ENCODE data around the gene NR6A1.

DNA sequence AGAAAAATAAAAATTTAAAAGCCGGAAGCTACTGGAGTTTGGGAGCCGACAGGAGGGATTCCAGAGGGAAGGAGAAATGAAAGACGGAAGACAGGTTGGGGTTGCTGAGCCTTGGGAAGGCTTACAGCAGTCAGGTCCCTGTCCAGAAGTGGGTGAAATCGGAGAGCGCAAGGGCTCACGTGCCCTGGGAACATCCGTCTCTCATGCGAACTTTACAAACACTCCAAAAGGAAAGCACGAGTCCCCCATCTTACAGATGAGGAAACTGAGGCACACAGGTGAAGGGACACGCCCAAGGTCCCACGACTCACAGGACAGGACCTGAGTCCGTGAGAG lies 5.5 kb upstream of the NR6A1 start:
- no peak for TF ChIP-seq POLR2A (IDR thresholded peaks at IDR 0.05)
- TF ChIP-seq, protein P1, sequence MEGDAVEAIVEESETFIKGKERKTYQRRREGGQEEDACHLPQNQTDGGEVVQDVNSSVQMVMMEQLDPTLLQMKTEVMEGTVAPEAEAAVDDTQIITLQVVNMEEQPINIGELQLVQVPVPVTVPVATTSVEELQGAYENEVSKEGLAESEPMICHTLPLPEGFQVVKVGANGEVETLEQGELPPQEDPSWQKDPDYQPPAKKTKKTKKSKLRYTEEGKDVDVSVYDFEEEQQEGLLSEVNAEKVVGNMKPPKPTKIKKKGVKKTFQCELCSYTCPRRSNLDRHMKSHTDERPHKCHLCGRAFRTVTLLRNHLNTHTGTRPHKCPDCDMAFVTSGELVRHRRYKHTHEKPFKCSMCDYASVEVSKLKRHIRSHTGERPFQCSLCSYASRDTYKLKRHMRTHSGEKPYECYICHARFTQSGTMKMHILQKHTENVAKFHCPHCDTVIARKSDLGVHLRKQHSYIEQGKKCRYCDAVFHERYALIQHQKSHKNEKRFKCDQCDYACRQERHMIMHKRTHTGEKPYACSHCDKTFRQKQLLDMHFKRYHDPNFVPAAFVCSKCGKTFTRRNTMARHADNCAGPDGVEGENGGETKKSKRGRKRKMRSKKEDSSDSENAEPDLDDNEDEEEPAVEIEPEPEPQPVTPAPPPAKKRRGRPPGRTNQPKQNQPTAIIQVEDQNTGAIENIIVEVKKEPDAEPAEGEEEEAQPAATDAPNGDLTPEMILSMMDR (IDR thresholded peaks at IDR 0.05) = no peak

Measured in ovary (tissue), 3 donors.